Stimulated activated CD8-positive, alpha-beta memory T cell treated with anti-CD3 and anti-CD28 coated beads, Interleukin-15, amount 100 ng/mL, for 24 hours (primary cell): Measurements from ENCODE around the gene CYBB.

Source experiments
- DNase-seq: peaks from one replicate; pipeline ENCODE4 v3.0.0-alpha.2; 2020; ENCODE audit warnings: low read depth

Gene CYBB

DNA sequence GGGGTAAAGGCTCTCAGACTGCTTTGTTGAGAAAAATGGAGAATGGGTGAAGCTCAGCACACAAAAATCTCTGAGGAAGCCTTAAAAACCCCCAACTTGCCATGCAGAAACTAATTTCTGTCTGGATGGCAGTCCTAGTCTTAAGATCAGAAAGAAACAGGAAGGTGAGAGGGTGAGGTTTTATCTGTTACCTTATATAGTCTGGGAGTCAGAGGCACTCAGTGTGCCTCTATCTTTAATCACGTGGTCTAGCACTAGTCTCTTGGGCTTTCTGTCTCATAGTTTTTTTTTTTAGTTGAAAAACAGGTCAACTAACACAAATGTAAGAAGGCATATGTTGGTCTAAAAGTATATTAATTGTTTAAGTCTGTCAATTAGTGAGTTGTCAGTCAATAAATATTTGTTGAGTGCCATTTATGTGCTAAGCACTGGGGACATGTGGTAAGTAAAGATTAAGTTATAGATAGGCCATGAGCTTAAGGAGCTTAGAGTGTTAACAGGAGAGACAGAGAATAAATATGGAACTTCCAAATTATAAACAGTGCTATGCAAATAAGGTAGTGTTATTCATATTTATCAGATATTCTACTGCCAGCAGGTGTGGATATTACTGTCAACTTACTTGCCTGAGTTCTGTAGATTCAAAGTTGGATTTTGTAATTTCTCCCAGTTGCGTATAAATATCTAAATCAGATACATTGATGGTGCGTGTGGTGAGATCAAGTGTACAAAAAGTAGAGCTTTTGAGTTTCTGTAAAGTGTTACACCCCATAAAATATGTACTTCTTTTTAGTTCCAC lies 7.0 kb downstream of the CYBB start:
- DNase-seq = no peak

DNA sequence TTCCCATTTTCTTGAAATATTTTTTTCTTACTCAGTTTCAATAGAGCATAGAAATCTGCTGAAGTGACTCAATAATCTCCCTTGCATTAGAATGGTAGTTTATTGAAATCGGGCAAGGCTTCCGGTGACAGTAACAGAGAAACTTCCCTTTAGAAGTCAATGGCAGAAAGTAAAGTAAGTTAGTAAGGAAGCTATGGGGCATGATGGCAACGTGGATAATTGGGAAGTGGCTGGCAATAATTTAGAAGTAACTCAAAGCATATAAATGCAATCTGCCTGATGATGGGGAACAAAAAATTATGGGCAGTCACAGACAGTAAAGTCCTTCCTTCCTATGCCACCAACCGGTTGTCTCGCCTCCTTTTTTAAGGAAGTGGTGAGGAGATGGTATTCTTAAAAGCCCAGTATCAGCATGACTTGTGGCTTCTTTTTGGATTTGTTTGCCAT lies 7.6 kb downstream of the CYBB start:
- DNase-seq = no peak

DNA sequence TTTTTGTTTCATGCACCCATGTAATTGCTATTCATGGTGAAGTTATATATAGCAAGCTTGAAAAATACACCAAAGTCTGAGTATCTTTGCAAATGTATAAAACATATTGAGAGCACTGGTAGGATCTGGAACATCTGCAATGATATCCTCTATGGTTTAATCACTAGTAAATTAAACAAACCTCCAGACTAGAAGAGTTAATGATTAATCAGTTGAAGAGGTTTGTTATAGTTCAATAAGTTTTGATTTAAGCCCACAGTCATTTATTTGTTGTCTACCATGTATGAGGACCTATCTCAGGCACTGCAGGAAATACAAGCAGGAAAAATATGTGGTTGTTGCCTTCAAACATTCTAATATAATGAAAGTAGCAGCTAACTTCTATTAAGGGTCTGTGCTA lies 16.5 kb downstream of the CYBB start:
- DNase-seq = no peak

DNA sequence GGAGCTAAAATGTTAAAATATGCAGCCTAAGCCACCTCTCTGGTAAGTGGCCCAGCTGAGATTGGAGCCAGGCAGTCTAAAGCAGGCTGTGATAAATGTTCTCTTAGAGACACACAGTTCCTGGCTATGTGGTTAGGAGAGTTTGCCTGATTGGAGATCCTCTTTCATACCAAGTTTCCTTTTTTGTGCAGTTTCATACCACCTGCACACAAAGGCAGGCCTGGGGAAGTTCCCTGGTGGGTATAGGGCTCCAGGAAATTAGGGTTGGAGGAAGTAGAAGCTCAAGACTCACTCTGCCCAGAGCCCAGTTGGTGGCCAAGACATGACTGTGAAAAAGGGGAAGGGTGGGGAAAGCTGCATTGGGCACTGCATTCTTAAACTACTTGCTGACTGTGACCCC lies 16.9 kb downstream of the CYBB start:
- DNase-seq = no peak

DNA sequence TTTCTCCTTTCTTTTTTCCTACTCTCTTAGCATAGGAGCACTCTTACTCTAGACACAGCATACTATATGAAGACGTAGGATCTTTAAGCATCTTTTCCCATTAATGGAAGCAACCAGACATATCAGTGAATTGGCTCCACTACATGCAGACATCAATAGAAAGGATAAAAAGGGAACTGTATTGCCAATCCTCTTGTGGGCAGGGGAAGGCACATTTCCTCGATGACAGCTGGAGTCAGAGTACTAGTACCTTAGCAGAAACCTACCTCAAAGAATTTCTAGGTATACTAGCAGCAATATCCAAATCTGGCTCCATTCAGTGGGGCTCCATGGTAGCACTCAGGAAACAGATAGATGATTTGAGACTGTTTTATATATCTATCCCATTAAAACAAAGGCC lies 20.1 kb downstream of the CYBB start:
- DNase-seq = no peak

DNA sequence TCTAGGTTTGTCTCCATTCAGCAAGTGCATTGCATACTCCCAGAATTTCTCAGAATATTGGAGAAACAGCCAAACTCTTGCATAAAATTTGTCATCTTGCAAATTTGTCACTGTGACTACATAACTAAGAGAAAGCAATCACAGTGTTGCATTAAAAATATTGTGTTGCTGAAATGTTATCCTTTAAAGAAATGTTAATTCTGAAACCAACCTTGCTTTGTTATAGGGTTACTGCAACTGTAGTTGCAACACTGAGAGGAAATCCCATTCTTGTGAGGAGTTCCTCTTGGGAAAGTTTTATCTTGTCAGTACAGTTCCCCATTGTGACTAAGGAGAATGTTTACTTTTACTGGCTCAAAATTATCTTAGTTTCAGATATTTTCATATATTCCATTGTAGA lies 20.9 kb downstream of the CYBB start:
- no peak for DNase-seq

DNA sequence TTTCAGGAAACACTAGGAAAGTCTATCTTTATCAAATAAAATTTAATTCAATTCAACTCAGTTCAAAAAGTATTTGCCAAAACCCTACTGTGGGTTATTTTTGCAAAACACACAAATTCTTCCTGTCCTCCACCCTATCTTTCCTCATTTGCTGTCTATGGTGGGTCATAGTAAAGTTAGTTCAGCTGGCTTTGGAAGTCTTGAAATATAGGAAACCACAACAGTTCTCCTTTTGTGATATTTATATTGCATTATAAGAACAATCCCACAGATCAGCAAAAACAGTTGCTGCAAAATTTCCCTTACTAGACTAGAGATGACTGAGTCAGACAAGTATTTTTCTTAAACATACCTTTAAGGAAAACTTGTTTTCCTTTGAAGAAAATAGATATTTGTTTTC lies 22.2 kb downstream of the CYBB start:
- DNase-seq = no peak

DNA sequence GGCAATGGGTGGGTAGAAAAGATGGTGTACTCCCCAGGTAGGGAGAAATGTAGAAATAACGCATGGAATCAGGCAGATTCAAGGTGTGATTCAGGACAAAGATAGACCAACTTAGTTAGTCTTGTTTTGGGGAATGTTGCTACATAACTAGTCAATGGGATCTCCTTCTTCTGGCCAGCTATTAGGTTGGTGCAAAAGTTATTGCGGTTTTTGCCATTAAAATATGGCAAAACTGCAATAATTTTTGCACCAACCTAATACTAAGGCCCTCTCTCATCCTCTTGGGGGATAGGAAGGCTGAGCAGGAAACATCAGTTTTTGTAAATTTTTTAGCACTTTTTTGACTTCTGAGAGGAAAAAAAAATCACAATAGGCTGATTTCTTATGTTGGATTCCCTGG lies 23.2 kb downstream of the CYBB start:
- no peak for DNase-seq

DNA sequence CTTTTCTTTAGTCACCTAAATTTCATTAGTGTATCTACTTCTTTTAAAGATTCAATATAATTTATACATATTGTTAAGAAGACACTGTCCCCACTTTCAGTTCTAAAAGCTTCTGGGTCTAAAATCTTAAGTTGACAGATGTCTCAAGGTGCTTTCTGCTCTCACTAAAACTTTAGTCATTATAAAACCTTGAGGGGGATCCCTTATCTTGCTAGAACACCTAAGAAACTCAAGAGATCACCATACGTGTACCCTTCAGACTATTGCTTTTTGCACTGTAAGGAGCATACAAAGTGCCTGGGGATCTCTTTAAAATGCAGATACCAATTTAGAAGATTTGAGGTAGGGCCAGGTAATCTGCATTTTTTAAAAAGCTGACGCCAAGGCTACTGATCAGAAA lies 30.1 kb downstream of the CYBB start:
- no peak for DNase-seq

DNA sequence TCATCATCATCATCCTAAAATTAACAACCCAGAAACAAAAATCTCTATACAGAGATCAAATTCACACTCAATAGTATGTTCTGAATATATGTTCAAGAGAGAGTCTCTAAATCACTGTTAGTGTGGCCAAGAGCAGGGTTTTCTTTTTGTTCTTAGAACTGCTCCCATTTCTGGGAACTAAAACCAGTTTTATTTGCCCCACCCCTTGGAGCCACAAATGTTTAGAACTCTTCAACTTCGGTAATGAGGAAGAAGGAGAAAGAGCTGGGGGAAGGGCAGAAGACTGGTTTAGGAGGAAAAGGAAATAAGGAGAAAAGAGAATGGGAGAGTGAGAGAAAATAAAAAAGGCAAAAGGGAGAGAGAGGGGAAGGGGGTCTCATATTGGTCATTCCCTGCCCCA lies 32.3 kb downstream of the CYBB start:
- no peak for DNase-seq

DNA sequence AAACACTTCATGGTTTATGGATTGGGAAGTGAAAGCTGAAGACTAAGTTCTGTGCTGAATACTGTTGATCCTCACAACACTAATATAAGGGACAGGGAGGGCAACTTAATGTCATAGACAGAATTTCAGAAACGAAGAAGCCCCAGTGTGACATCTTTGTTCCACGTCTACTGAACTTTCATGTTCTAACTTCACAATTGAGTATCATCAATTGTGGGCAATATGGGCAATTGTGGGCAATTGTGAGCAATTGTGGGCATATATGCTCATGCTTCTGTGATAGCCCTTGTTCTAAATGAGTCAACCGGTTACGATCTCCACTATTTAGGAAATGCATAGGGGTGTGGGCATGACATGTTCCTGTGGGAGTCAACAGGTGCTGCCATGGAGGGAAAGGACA lies 33.7 kb downstream of the CYBB start:
- no peak for DNase-seq

DNA sequence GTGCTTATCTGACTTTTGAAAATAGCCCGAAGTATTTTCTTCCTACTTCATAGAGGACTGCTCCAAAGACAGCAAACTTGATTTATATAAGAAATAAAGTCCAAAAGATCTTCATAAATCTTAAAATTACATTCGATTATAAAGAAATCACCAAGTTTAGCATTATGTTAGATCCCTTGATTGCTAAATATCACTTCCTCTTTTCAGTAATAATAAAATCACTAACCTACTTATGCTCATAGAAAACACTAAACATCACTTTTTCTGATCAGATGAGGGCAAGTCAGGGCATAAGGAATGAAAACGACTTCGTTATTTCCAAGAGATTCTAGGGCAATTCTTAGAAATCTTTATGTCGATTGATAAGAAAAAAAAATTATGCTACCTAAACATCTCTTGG lies 35.5 kb downstream of the CYBB start:
- no peak for DNase-seq

DNA sequence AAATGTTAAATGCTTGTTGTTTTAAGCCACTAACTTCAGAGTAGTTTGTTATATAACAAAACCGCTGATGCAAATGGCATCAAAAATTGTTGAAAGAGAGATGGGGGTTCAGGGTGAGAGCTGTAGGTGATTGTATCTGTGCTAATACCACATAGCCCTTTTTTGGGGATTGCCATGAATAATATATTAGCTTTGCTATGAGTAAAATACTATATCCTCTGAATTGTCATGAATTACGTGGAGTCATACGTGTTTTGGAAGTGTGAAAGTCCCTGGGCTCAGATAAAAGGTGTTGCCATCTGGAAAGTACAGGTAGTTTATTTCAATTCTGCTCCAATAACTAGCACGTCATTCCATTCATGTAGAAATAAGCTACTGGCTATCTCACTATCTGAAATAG lies 36.9 kb downstream of the CYBB start:
- DNase-seq = no peak

DNA sequence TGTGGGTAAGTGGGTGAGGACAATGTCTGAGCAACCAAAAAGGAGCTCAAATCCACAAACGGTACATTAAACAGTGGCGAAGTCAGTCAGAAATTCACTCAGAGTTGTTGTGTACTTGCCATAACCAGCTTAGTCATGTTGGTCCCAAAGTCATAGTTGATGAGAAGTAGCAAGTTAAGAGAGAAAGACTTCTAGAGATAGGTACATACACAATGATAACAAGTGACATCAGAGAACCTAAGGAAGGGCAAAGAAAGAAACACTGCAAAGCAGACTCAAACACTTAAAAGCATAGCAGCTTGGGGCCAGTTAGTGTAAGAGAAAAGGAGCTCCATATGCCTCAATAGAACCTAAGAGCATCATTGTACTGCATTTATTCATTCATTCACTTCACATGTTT lies 37.3 kb downstream of the CYBB start:
- DNase-seq = no peak

DNA sequence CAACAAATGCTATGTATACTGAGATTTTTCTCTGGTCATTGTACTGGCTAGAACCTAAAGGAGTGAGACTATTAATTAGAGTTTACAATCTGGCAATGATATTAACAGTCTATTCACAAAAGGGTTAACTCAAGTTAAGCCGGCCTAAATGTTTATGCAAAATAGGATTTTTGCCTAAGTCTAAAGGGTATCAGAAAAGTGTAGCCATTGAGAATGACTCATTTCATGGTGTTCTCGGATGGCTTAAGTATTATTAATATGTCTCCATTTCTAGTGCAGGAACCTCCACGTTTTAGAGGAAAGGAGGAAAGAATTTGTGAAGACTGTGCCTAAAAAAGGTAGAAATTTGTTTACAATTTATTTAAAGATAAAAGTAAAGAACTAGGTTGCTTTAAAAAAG lies 37.7 kb downstream of the CYBB start:
- DNase-seq = no peak

DNA sequence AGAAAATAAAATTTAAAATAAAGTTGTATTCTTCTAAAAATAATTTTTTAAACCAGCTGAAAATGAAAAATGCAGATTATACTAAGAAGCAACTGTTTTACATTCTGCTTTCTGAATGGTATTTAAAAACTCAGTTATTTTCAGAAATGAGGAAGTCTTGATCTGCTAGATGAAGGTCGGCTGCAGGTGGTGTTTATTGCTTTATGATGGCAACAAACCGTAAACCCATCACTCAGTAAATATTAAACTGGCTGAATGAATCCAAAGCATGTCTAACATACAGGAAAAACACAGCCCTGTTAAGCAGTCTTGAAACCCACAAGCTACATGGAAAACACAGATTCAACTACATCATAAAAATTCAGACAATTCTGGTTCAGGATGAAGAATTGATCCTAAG lies 38.2 kb downstream of the CYBB start:
- no peak for DNase-seq

DNA sequence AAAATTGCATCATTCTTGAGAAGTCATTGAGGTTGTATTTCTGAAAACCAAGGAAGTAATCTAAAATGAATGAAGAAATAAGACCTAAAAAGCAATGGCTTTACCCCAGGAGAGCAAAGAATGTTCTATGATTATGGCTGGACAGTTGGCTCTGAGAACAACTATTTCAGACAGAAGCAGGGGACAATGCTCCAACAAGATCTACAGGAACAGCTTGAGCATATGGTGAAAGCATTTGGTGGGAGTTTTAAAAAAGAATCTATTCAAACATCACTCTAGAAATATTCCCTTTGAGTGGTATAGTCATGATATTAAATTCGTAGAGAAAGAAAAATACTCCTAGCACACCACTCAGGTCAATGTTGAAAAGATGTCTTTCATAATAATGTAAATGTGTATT lies 40.8 kb downstream of the CYBB start:
- no peak for DNase-seq

DNA sequence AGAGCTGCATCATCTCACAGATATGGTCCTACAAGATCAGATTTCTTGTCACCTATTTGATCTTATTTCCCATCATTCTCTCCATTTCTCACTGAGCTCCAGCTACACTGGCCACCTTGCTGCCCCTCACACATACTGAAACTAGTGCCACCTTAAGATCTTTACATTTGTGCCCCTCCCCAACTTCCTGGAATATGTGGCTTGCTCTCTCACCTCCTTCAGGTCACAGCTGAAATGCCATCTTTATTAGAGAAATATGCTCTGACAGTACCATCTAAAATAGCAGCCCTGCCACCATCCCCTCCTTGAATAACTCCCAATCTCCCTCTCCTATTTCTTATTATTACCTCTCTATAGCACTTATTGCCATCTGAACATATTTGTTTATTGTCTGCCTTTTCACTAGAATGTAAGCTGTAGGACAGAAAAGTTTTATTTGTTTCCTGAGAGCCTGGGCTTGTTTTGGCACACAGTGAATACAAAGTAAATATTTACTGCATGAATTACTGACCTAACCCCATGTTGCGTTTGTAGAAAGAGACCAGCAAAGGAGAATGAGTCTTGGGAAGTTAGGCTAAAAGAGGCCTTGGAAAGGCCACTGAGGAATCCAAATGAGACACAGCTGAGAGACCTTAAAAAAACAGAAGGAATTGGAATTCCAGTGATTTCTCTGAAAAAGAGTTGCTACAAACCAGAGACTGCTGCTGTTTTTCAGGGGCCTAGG lies 44.8 kb downstream of the CYBB start:
- no peak for DNase-seq

DNA sequence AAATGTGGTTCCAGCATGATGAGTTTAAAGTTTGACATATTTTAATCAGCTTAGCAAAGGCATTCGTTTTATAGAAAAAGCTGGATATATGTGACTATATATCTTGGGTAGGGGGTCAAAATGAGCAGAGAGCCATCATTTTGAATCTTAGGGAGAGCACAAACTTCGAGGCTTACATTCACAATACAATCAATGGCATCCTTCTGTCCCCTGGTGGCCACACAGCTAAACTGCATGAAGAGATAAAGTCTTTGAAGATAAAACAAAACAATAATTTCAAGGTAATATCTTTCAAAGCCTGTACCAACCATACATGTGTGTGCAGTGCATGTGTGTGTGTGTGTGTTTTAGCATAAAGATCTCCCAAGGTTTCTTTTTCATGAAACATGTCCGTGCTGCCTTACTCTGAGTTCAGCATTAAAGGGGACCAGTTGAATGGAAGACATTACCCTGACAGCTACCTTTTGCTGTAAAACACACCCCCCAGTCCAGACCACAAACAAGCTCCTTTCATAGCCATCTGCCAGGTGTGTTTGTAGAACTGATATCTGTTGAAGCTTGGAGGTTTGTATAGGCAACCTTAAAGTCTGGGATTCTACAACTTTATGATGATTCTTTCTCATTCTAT lies 45.5 kb downstream of the CYBB start:
- no peak for DNase-seq

DNA sequence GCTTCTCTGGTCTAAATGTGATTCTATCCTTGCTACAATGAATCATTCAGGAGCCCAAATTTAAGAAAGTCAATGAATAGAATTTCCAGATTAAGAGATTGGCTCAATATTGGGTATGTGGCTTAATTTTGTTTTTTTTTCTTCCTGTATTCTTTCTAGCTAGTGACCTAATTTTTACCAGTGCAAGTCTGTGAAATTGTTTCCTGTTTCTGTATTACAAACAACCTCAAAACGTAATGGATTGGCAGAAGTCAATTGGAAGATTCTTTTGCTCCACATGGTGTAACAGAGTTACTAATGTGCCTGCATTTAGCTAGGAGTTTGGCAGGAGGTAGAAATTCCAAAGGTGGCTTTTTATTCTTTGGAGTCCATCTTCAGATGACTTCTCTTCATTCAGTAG lies 49.9 kb downstream of the CYBB start:
- DNase-seq = no peak

DNA sequence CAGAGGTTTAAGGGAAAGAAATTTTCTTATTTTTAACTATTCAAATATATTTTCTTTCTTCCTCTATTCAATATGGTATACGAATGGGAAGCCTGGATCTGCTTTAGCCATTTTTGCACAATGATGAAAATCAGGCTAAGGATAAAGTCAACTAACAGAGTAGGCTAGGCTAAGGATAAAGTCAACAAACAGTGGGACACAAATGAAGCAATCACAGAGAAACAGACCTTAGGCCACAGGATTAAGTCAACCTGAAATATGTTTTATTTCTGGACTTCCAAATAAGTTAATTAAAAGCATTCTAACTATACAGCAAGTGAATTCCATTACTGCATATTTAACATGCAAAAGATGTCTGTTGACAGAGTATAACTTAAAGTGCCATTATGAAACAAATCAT lies 50.5 kb downstream of the CYBB start:
- no peak for DNase-seq

DNA sequence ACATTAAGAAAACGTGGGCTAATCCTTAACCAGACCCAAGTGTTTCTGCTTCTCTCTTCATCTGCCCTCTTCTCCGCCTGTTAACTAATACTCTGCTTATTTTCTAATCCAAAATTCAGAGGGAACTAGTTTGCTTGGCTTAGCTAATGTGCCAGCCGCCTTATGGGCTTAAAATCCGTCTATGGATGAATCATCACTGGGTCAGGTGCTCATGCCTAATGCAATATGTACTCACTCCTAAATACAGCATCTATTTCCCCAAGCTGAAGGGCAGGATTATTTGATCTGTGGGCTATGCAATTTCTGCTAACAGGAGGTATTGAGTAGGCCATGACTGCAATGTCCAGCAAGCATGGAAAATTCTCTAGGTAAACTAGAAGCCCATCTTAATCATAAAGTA lies 55.1 kb downstream of the CYBB start:
- no peak for DNase-seq

DNA sequence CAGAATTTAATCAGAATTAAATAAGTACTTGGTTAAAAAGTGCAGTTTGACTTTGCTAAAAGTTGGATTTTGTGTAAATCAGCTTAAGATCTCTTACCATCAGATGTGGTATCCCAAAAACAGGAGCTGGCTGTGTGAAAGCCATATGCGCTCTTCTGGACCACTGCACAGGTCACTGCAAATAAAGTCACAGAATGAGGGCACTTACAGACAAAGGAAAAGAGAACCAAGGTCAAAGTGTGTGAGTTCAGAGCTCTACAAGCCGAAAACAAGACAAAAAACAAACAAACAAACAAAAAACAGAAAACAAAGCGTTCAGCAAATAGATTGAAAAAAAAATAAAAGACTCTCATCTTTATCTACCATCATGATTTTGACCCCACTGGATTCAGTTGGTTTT lies 61.1 kb downstream of the CYBB start:
- DNase-seq = no peak
